AG10803 (cell line): ENCODE data around the gene C19orf85.
A peak's percentile ranks its signal among the peaks of the same experiment; 100 is the strongest.

Source experiments
- DNase-seq: peaks from one replicate; pipeline ENCODE4 v3.0.0; 2010; ENCODE audit warnings: low read depth
- H3K4me3 ChIP-seq: 2 replicates; pipeline ENCODE4 v1.5.1; 2011; ENCODE audit warnings: mild to moderate bottlenecking, low read length, control low read depth
- TF ChIP-seq, protein P1 (sequence below): conservative IDR thresholded peaks from 2 replicates; pipeline ENCODE4 v1.5.1; 2011; ENCODE audit warnings: mild to moderate bottlenecking, low read length, control low read depth, inconsistent platforms

The C19orf85 gene

DNA sequence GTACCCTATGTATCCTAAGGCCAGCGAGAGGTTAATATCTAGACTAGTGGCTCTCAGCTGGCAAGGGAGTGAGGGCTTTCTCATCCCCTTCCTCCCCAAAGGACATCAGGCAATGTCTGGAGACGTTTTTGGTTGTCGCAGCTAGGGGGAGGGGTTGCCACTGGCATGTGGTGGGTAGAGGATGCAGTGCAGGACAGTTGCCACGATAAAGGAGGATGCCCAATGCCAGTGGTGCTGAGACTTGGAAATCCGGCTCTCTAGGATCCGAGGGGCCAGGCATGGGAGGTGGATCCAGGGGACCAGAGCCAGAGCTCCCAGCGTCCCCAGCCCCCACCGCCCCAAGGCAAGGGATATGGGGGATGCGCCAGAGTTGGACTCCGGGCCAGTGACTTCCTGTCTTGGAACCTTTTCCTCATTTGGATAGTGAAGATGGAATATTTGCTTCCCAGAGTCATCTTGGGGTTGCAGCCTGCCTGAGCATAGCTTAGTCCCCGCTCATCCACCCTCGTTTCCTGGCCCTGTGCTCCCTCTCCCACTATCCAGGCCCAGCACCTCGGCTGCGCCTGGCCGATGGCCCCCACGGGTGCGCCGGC is 28.6 kb upstream of the C19orf85 start:
- no peak overlapping the region for H3K4me3 ChIP-seq
- TF ChIP-seq, protein P1, sequence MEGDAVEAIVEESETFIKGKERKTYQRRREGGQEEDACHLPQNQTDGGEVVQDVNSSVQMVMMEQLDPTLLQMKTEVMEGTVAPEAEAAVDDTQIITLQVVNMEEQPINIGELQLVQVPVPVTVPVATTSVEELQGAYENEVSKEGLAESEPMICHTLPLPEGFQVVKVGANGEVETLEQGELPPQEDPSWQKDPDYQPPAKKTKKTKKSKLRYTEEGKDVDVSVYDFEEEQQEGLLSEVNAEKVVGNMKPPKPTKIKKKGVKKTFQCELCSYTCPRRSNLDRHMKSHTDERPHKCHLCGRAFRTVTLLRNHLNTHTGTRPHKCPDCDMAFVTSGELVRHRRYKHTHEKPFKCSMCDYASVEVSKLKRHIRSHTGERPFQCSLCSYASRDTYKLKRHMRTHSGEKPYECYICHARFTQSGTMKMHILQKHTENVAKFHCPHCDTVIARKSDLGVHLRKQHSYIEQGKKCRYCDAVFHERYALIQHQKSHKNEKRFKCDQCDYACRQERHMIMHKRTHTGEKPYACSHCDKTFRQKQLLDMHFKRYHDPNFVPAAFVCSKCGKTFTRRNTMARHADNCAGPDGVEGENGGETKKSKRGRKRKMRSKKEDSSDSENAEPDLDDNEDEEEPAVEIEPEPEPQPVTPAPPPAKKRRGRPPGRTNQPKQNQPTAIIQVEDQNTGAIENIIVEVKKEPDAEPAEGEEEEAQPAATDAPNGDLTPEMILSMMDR: no peak
- DNase-seq: peak; percentile 49

DNA sequence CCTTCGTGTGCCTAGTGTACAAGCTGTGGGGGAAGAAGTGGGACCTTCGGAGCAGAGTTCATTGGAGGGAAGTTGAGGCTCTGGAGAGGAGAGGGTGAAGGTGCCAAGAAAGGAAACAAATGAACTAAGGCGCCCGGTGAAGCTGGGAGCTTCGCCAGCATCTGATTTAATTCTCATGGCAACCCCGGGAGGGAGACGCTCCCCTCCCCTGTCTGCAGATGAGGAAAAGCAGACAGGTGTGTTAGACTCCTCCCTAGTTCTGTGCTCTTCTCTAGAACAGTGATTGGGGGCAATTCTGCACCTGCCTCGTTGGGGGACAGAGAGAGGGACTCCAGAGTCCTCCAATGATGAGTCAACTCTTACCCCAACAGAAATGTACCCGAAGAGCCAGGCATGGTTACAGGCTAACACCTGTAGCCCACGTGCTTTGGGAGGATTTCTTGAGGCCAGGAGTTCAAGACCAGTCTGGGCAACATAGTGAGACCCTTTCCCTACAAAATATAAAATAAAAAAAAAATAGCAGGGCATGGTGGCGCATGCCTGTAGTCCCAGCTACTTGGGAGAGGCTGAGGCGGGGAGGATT is 27.9 kb upstream of the C19orf85 start:
- TF ChIP-seq, protein P1: no peak
- H3K4me3 ChIP-seq: no peak overlapping the region
- DNase-seq: no peak

DNA sequence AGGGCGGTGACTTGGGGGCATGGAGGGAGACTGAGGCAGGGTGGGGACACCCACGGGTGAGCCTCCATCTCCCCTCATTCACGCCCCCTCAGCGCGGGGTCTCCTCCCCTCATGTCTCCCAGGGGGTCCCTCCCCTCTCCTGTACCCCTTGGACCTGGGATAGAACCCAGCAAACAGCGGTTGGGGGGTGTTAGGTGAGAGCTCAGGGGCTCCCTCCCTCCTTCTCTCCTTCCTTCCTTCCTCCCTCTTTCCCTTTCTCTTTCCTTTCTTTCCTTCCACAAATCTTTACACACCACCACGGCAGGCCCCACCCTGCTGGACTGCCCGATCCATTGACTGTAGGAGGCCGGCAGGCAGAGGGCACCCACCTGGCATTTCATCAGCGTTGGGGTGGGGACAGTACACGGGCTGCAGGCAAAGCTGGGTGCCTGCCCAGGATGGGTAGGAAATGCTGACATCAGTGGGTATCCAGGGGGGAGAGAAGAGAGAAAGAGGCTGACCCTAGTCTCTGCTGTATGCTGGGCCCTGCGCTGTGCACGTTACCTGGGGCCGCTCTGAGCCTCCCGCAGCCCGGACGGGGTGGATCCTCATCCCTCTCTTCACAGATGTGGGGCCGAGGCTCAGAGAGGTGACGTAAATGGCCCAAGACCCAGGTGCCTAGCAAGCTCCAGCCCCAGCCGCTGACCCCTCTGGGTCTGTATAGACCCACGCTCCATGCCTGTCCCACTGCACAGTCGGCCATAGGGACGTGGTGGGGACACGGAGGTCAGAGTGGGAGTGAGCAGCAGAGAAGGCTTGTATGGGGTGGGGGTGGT is 27.2 kb upstream of the C19orf85 start:
- DNase-seq: peak; percentile 23
- H3K4me3 ChIP-seq: no peak overlapping the region
- TF ChIP-seq, protein P1: no peak

GRCh38 chr19:55490478-55491432 is 26.2 kb upstream of the C19orf85 start:
- TF ChIP-seq, protein P1: no peak
- DNase-seq: no peak
- no peak overlapping the region for H3K4me3 ChIP-seq

DNA sequence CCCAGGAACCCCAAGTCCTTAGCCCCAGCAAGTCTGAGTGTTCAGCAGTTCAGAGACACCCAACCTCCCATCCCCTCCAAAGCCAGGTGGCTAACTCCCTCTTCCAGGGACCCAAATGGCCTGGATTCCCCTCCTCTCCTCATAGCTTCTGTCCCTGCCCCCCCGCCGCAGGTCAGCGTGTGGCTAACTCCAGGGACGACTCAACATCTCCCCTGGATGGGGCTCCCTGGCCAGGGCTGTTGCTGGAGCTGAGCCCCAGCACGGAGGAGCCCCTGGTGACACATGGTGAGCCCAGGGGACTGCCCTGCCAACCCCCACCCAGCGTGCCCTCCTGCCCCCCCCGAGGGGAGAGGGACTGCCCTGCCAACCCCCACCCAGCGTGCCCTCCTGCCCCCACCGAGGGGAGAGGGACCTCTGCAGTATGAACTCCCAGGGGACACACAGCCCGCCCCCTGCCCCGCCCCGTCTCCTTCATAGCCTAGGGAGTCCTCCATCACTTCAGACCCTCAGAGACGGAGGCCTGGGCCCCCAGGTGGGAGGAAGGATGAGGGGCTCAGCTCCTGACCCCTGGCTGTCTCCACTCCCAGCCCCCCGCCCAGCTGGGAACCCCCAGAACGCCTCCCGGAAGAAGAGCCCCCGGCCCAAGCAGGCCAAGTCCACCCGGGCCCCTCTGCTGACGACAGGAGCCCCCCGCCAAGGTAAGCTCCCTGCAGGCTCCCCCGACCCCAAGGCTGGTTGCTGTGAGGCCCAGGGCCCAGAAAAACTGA is 25.3 kb upstream of the C19orf85 start:
- H3K4me3 ChIP-seq: peak overlapping the region; percentile 7; the same call in 1 of the 2 replicates
- TF ChIP-seq, protein P1: no peak
- DNase-seq: no peak
